ENCODE measurements around the gene BSND. TPM values are rescaled to one million over a fixed set of nuclear protein-coding genes. Genes with fewer than 3 reads are reported as not detected.

BSND gene
- total and polyA plus RNA-seq, 9 of the 15 experiments (the other 6 are each of a cell fraction or from before 2014, with no cell fraction given): not detected

DNA sequence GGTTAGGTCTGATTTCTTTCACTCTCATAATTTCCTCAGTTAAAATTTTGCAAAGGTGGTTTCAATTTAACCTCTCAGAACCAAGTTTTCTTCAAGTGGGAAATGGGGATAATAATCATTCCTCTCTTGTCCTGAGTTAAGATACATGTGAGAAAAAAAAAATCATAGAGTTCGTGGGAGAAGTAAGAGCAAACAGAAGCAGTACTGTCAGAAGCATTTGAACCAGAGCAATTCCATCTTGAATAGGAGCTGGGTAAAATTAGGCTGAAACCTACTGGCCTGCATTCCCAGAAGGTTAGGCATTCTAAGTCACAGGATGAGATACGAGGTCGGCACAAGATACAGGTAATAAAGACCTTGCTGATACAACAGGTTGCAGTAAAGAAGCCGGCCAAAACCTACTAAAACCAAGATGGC is 46.9 kb upstream of the BSND start (continued):
- TF ChIP-seq SAFB (IDR thresholded peaks at IDR 0.05; ENCODE audit: borderline replicate concordance, low read depth, low read length) (no peak), ZNF143 (CRISPR knock-in tag; IDR thresholded peaks at IDR 0.05) (no peak), RBM34 (IDR thresholded peaks at IDR 0.05; ENCODE audit: borderline replicate concordance, insufficient read depth, low read length) (no peak), ASH1L (IDR thresholded peaks at IDR 0.05; ENCODE audit: borderline replicate concordance, low read depth, partially characterized antibody) (no peak), NFRKB (IDR thresholded peaks at IDR 0.05; ENCODE audit: low read depth) (no peak), ETS2 (tag; IDR thresholded peaks at IDR 0.05; ENCODE audit: borderline replicate concordance, poor library complexity, severe bottlenecking) (no peak), XRCC4 (IDR thresholded peaks at IDR 0.05; ENCODE audit: extremely low read depth, insufficient read depth, insufficient read length) (no peak), TAF7 (tag; IDR thresholded peaks at IDR 0.05) (0 out of 2 replicates have a peak, but pooled peaks have one; percentile 14), MIER1 (IDR thresholded peaks at IDR 0.05; ENCODE audit: low read depth) (no peak), DMBX1 (CRISPR knock-in tag; IDR thresholded peaks at IDR 0.05; ENCODE audit: borderline replicate concordance) (peak; percentile 90), PYGO2 (tag; IDR thresholded peaks at IDR 0.05) (peak; percentile 68; the same call in 1 of the 2 replicates), ZNF589 (CRISPR knock-in tag; IDR thresholded peaks at IDR 0.05; ENCODE audit: low read depth) (peak; percentile 48; the same call in 1 of the 2 replicates), HNRNPUL1 (IDR thresholded peaks at IDR 0.05; ENCODE audit: low read length) (no peak)
- TF ChIP-seq, protein P1, sequence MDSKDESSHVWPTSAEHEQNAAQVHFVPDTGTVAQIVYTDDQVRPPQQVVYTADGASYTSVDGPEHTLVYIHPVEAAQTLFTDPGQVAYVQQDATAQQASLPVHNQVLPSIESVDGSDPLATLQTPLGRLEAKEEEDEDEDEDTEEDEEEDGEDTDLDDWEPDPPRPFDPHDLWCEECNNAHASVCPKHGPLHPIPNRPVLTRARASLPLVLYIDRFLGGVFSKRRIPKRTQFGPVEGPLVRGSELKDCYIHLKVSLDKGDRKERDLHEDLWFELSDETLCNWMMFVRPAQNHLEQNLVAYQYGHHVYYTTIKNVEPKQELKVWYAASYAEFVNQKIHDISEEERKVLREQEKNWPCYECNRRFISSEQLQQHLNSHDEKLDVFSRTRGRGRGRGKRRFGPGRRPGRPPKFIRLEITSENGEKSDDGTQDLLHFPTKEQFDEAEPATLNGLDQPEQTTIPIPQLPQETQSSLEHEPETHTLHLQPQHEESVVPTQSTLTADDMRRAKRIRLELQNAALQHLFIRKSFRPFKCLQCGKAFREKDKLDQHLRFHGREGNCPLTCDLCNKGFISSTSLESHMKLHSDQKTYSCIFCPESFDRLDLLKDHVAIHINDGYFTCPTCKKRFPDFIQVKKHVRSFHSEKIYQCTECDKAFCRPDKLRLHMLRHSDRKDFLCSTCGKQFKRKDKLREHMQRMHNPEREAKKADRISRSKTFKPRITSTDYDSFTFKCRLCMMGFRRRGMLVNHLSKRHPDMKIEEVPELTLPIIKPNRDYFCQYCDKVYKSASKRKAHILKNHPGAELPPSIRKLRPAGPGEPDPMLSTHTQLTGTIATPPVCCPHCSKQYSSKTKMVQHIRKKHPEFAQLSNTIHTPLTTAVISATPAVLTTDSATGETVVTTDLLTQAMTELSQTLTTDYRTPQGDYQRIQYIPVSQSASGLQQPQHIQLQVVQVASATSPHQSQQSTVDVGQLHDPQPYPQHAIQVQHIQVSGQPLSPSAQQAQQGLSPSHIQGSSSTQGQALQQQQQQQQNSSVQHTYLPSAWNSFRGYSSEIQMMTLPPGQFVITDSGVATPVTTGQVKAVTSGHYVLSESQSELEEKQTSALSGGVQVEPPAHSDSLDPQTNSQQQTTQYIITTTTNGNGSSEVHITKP (IDR thresholded peaks at IDR 0.05; ENCODE audit: partially characterized antibody): no peak
- TF ChIP-seq, protein P2, sequence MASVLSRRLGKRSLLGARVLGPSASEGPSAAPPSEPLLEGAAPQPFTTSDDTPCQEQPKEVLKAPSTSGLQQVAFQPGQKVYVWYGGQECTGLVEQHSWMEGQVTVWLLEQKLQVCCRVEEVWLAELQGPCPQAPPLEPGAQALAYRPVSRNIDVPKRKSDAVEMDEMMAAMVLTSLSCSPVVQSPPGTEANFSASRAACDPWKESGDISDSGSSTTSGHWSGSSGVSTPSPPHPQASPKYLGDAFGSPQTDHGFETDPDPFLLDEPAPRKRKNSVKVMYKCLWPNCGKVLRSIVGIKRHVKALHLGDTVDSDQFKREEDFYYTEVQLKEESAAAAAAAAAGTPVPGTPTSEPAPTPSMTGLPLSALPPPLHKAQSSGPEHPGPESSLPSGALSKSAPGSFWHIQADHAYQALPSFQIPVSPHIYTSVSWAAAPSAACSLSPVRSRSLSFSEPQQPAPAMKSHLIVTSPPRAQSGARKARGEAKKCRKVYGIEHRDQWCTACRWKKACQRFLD (CRISPR knock-in tag; IDR thresholded peaks at IDR 0.05): peak; percentile 56; the same call in 1 of the 2 replicates
